Uterus (tissue), 4 donors: Measurements from ENCODE around the gene KCNC1. TPM values are rescaled to one million over a fixed set of nuclear protein-coding genes. Genes with fewer than 3 reads are reported as not detected.

ENCODE experiments used
- DNase-seq, 2 donors: peaks; one replicate each; pipeline ENCODE4 v3.0.0-alpha.2; 2019 to 2020
- H3K27ac ChIP-seq, 2 donors: fragments of 200-600 bp; sonication (generic); 1 replicate in 1 of 2; 2 replicates in 1 of 2; pipeline ENCODE4 v1.5.1; 2016 to 2018
- H3K27me3 ChIP-seq, 2 donors: fragments of 200-600 bp; sonication (generic); one replicate each; pipeline ENCODE4 v1.5.1; 2018 to 2019; ENCODE audit warnings: control low read depth in 1 of 2
- H3K36me3 ChIP-seq, 2 donors: fragments of 200-600 bp; sonication (generic); one replicate each; pipeline ENCODE4 v1.5.1; 2019; ENCODE audit warnings: control low read depth in 1 of 2
- H3K4me1 ChIP-seq, 2 donors: fragments of 200-600 bp; sonication (generic); one replicate each; pipeline ENCODE4 v1.5.1; 2018 to 2019; ENCODE audit warnings: control low read depth in 1 of 2
- H3K4me3 ChIP-seq, 2 donors: fragments of 200-600 bp; sonication (generic); 1 replicate in 1 of 2; 2 replicates in 1 of 2; pipeline ENCODE4 v1.5.1; 2018 to 2019; ENCODE audit warnings: mild to moderate bottlenecking in 1 of 2
- H3K9me3 ChIP-seq, 2 donors: fragments of 200-600 bp; sonication (generic); one replicate each; pipeline ENCODE4 v1.5.1; 2019; ENCODE audit warnings: control low read depth in 1 of 2
- CTCF ChIP-seq, 4 experiments: fragments of 200-600 bp in 2 of 4; fragments of 450-650 bp in 2 of 4; sonication (generic) in 2 of 4; IDR thresholded peaks; one replicate each; pipeline ENCODE4 v1.5.1; 2016 to 2019; ENCODE audit warnings: antibody characterized with exemption in 4 of 4, mild to moderate bottlenecking in 2 of 4, moderate library complexity in 1 of 4
- POLR2A ChIP-seq, 2 donors: fragments of 450-650 bp; IDR thresholded peaks; one replicate each; pipeline ENCODE4 v1.6.1; 2016; ENCODE audit warnings: antibody characterized with exemption in 2 of 2, mild to moderate bottlenecking in 1 of 2, moderate library complexity in 1 of 2
- intact Hi-C: fragments of 100-400 bp; cut with DNase I; formaldehyde crosslinking; loops from one replicate; pipeline ENCODE4 v1.15.1; 2023; ENCODE audit warnings: low total_unique reads
- total RNA-seq, 4 donors: library from RNA; depleted of rRNA in 3 of 4; stranded (reverse); fragments of >200 nt in 3 of 4; gene quantifications; one replicate each; pipeline versions ENCODE4 v1.1.0 to v1.2.4, GENCODE V29; 2014 to 2023
- donor health status: DM: yes; HTN: yes; CAD: no.

The KCNC1 gene
- total RNA-seq, 4 donors from 2014 or later: 0.41 TPM; not detected in 3

DNA sequence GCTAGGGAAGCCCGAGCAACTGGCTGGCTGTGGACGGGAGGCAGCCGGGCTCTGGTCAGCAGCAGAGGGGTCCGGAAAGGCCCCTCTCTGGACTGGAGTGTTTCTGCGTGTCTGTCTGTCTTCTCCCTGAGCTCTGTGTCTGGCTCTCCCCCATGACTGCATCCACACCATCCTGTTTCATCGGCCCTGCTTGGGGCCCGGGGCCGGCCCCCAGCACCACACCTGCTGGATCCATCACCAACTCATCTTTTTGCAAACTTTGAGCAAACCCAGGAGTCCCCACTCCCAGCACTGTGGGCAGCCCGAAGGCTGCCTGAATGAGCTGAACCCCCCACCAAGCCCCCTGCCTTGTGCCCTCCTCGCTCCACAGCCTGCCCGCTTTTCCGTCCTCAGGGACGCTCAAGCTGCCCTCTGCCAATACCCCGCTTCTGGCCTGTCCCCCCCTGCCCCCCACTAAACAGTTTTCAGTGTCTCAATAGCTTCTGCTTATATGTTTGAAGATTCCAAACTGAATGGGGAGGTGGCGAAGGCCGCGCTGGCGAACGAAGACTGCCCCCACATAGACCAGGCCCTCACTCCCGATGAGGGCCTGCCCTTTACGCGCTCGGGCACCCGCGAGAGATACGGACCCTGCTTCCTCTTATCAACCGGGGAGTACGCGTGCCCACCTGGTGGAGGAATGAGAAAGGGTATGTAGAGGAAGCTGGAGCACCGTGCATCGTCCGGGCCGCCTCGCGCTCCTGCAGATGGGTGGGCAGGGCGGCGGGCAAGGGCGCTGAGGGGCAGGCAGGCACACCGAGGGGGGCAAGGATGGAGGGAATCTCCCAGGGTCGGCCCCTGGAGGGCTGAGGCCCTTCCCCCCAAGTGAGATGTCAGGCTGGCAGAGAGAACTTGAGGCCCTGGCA is 44.6 kb downstream of the KCNC1 start:
- H3K36me3 ChIP-seq: no peaks in the 10 kb centered on the region
- no peak overlapping the region for H3K4me3 ChIP-seq
- no peak overlapping the region for H3K27ac ChIP-seq
- no peaks in the 10 kb centered on the region for H3K9me3 ChIP-seq
- no peak for DNase-seq
- no peaks in the 10 kb centered on the region for H3K27me3 ChIP-seq
- no peaks in the 10 kb centered on the region for H3K4me1 ChIP-seq
- intact Hi-C loops: no loop called here
- TF ChIP-seq CTCF (IDR thresholded peaks at IDR 0.05) (no peak), POLR2A (IDR thresholded peaks at IDR 0.05) (no peak)

- no peak for DNase-seq
- Histone ChIP-seq H3K27me3 (no peaks in the 10 kb centered on the region), H3K4me1 (no peaks in the 10 kb centered on the region), H3K36me3 (no peaks in the 10 kb centered on the region), H3K9me3 (no peaks in the 10 kb centered on the region), H3K27ac (no peak overlapping the region), H3K4me3 (no peak overlapping the region)
- no peak for TF ChIP-seq CTCF (IDR thresholded peaks at IDR 0.05)
- TF ChIP-seq POLR2A (IDR thresholded peaks at IDR 0.05): no peak
- intact Hi-C loops: no loop called here
These were observed 45.4 kb downstream of the KCNC1 start for GRCh38 chr11:17779861-17780594.

GRCh38 chr11:17780668-17781067 is 46.1 kb downstream of the KCNC1 start:
- Histone ChIP-seq H3K36me3 (no peaks in the 10 kb centered on the region), H3K27me3 (no peaks in the 10 kb centered on the region), H3K27ac (no peak overlapping the region), H3K9me3 (no peaks in the 10 kb centered on the region), H3K4me1 (no peaks in the 10 kb centered on the region), H3K4me3 (no peak overlapping the region)
- TF ChIP-seq CTCF (IDR thresholded peaks at IDR 0.05) (no peak), POLR2A (IDR thresholded peaks at IDR 0.05) (no peak)
- intact Hi-C loops: no loop called here
- DNase-seq: no peak

GRCh38 chr11:17781221-17781620 is 46.6 kb downstream of the KCNC1 start:
- no peaks in the 10 kb centered on the region for H3K27me3 ChIP-seq
- no peaks in the 10 kb centered on the region for H3K4me1 ChIP-seq
- H3K36me3 ChIP-seq: no peaks in the 10 kb centered on the region
- DNase-seq: no peak
- H3K27ac ChIP-seq: no peak overlapping the region
- H3K4me3 ChIP-seq: no peak overlapping the region
- TF ChIP-seq POLR2A (IDR thresholded peaks at IDR 0.05) (no peak), CTCF (IDR thresholded peaks at IDR 0.05) (no peak)
- intact Hi-C loops: no loop called here
- no peaks in the 10 kb centered on the region for H3K9me3 ChIP-seq

- H3K4me3 ChIP-seq: no peak overlapping the region
- H3K36me3 ChIP-seq: no peaks in the 10 kb centered on the region
- H3K27ac ChIP-seq: no peak overlapping the region
- H3K4me1 ChIP-seq: no peaks in the 10 kb centered on the region
- H3K9me3 ChIP-seq: no peaks in the 10 kb centered on the region
- DNase-seq: no peak
- intact Hi-C loops: no loop called here
- H3K27me3 ChIP-seq: no peaks in the 10 kb centered on the region
- TF ChIP-seq POLR2A (IDR thresholded peaks at IDR 0.05): no peak
- TF ChIP-seq CTCF (IDR thresholded peaks at IDR 0.05): no peak
These were observed 47.0 kb downstream of the KCNC1 start for GRCh38 chr11:17781626-17782025.
